Thoracic aorta (tissue), 2 donors: ENCODE measurements around the gene GPC1. TPM values are rescaled to one million over a fixed set of nuclear protein-coding genes. Genes with fewer than 3 reads are reported as not detected.

Experiments used
- ATAC-seq: fragments of 150-250 bp; one replicate; pipeline ENCODE4 v1.8.0; 2017; ENCODE audit warnings: low read depth; ENCODE audit not compliant: insufficient number of reproducible peaks, low FRiP score
- DNase-seq: peaks from one replicate; pipeline ENCODE4 v3.0.0-alpha.2; 2020; ENCODE audit warnings: low spot score
- H3K27ac ChIP-seq, 2 donors: fragments of 200-600 bp; sonication (generic); 1 replicate in 1 of 2; 2 replicates in 1 of 2; pipeline ENCODE4 v1.5.1; 2016; ENCODE audit warnings: mild to moderate bottlenecking in 2 of 2, moderate library complexity in 2 of 2
- H3K27me3 ChIP-seq: fragments of 200-600 bp; sonication (generic); replicated peaks from 2 replicates; pipeline ENCODE4 v1.6.0; 2016; ENCODE audit warnings: mild to moderate bottlenecking; ENCODE audit not compliant: insufficient read depth
- H3K36me3 ChIP-seq: fragments of 200-600 bp; sonication (generic); one replicate; pipeline ENCODE4 v1.5.1; 2016
- H3K4me1 ChIP-seq, 2 donors: fragments of 200-600 bp; sonication (generic); 1 replicate in 1 of 2; 2 replicates in 1 of 2; pipeline versions ENCODE4 v1.5.1 to v1.6.0; 2016; ENCODE audit warnings: low read depth in 2 of 2, mild to moderate bottlenecking in 1 of 2; ENCODE audit not compliant: control insufficient read depth in 1 of 2
- H3K4me3 ChIP-seq: fragments of 200-600 bp; sonication (generic); 2 replicates; pipeline ENCODE4 v1.5.1; 2016; ENCODE audit warnings: mild to moderate bottlenecking
- H3K9me3 ChIP-seq: fragments of 200-600 bp; sonication (generic); 2 replicates; pipeline ENCODE4 v1.5.1; 2016
- total RNA-seq, 2 donors: library from RNA; depleted of rRNA; stranded (reverse); fragments of >200 nt; gene quantifications; one replicate each; pipeline versions ENCODE4 v1.1.0 to v1.2.3, GENCODE V29; 2016
- TF ChIP-seq, protein P1 (sequence below): fragments of 200-600 bp; sonication (generic); IDR thresholded peaks from one replicate; pipeline ENCODE4 v1.5.1; 2019; ENCODE audit warnings: antibody characterized with exemption

Gene GPC1
- total RNA-seq, 2 donors from 2014 or later = 94.2 to 162 TPM

DNA sequence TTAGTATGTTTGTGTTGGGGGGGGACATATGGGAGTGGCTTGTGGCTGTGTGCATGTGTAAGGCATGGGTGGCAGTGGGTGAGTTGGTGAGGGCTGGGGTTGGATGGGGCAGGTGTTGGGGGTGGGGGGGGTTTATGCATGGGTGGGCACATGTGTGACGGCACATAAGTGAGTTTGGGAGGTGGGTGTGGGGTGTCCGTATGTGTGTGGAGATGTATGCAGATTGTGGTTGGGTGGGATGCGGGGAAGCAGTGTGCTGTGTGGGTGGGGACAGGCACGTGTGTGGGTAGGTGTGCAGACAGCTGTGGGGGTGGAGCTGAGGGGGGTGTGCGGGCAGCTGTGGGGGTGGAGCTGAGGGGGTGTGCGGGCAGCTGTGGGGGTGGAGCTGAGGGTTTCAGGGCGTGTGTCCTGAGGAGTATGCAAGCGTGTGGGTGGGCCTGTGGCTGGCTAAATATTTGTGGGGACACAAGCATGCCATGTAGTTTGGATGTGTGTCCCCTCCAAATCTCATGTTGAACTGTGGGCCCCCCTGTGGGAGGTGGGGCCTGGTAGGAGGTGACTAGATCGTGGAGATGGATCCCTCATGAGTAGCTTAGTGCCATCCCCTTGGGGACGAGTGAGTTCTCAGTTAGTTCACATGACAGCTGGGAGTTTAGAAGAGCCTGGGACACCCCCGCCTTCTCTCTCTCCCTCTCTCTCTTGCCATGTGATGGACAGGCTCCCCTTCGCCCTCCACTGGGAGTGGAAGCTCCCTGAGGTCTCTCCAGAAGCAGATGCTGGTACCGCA is 62.9 kb downstream of the GPC1 start:
- H3K36me3 ChIP-seq = peaks cover 5% of the 10 kb centered on the region
- no peak for DNase-seq
- TF ChIP-seq, protein P1, sequence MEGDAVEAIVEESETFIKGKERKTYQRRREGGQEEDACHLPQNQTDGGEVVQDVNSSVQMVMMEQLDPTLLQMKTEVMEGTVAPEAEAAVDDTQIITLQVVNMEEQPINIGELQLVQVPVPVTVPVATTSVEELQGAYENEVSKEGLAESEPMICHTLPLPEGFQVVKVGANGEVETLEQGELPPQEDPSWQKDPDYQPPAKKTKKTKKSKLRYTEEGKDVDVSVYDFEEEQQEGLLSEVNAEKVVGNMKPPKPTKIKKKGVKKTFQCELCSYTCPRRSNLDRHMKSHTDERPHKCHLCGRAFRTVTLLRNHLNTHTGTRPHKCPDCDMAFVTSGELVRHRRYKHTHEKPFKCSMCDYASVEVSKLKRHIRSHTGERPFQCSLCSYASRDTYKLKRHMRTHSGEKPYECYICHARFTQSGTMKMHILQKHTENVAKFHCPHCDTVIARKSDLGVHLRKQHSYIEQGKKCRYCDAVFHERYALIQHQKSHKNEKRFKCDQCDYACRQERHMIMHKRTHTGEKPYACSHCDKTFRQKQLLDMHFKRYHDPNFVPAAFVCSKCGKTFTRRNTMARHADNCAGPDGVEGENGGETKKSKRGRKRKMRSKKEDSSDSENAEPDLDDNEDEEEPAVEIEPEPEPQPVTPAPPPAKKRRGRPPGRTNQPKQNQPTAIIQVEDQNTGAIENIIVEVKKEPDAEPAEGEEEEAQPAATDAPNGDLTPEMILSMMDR = no peak

DNA sequence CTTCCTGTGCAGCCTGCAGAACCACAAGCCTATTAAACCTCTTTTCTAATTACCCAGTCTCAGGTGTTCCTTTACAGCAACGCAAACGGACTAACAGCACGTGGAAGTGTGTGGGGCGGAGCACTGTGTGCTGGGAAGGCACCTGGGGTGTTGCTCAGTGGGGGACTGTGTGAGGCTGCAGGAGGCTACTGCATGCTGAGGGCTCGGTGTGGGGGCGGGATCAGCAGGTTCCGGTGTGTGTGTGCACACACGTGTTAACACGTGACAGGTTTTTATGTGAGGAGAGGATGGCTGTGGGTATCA is 63.4 kb downstream of the GPC1 start:
- no peaks in the 10 kb centered on the region for H3K9me3 ChIP-seq
- H3K27ac ChIP-seq = no peak overlapping the region
- DNase-seq (no peak), ATAC-seq (no peak)
- peaks cover 5% of the 10 kb centered on the region for H3K36me3 ChIP-seq
- H3K4me3 ChIP-seq = no peak overlapping the region
- H3K4me1 ChIP-seq = no peaks in the 10 kb centered on the region
- TF ChIP-seq, protein P1 = no peak
- no peaks in the 10 kb centered on the region for H3K27me3 ChIP-seq

More for the DNA sequence above, 62.9 kb downstream of the GPC1 start:
- Histone ChIP-seq H3K27me3 (no peaks in the 10 kb centered on the region), H3K4me1 (no peaks in the 10 kb centered on the region), H3K9me3 (no peaks in the 10 kb centered on the region), H3K4me3 (no peak overlapping the region), H3K27ac (no peak overlapping the region)
- no peak for ATAC-seq

DNA sequence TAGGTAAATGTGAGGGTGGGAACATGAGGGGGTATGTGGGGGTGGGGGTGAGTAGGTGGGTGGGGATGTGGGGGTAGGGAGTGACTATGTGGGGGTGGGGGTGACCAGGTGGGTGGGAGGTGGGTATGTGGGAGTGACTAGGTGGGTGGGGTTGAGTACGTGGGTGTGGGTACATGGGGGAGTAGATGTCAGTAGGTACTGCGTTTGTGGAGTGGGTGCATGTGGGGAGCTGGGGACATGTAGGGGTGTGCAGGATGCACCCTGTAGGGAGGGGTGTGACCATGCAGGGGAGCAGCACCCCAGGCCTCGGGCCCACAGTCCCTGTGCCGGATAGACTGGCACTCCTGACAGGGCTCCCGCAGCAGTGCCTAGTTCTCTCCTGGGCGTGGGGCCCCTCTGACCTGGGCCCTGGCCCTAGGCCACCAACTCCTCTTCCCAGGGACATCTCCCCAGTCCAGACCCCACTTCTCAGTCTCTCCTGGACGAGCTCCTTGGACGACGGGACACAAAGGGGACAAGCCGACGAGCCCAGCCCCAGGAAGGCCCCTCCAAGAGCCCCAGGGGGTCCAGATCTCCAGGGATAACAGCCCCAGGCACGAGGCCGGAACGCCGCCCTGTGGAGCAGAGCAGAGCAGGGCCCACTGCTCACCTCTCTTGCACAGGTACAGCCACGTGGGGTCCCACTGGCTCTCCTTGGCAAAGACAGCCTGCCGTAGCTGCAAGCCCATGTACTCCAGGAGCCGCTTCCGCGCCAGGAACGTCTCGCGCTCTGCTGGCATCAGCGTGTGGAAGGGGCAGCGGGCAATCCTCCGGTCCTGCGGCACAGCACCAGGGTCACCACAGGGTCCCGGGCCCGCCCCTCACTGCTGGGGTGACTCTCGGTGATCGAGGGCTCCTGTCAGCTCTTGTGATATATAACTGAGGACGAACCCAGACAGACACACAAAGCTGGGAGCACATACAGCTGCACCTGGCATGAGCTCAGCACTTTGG is 64.1 kb downstream of the GPC1 start:
- TF ChIP-seq, protein P1 = no peak
- DNase-seq = no peak
- ATAC-seq = no peak
- peaks cover 5% of the 10 kb centered on the region for H3K36me3 ChIP-seq
- H3K27ac ChIP-seq = no peak overlapping the region
- no peaks in the 10 kb centered on the region for H3K4me1 ChIP-seq
- H3K27me3 ChIP-seq = no peaks in the 10 kb centered on the region
- H3K4me3 ChIP-seq = no peak overlapping the region
- H3K9me3 ChIP-seq = no peaks in the 10 kb centered on the region

DNA sequence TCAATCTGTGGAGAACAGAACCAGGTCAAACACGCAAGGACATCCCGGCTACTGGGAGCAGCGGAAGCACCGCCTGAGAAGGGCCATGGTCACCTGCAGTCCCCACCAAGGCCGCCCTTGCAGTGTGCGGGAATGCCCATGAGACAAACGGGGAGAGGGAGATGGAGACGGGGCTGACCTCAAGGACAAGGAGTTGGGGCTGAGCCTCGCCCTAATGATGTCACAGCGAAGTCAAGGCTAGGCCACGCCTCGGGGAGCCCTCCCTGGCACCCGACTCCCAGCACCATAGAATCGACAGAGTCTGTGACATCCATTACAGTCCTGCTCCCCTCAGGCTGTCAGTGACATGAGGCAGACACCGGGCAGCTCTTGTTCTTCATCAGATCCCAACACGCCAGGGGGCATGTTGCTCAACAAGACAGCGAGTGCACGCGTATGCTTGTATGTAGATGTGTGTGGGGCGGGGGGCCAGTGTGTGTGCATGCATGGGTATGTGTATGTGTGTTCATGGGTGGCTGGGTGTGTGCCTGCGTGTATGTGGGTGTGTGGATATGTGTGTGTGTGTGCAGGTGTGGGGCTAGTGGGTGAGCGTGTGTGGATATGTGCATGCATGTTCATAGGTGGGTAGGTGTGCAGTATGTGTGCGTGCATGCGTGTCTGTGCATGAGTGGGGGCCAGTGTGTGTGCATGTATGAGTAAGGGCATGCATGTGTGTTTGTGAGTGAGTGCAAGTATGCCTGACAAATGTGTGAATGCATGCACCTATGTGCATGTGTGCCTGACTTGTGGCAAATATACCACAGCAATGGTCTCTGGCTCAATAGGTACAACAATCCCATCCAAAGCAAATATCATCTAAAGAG is 65.3 kb downstream of the GPC1 start:
- TF ChIP-seq, protein P1 = no peak
- H3K9me3 ChIP-seq = no peaks in the 10 kb centered on the region
- ATAC-seq (no peak), DNase-seq (no peak)
- H3K4me1 ChIP-seq = no peaks in the 10 kb centered on the region
- peaks cover 5% of the 10 kb centered on the region for H3K36me3 ChIP-seq
- no peak overlapping the region for H3K4me3 ChIP-seq
- H3K27ac ChIP-seq = no peak overlapping the region
- H3K27me3 ChIP-seq = no peaks in the 10 kb centered on the region
